Stimulated activated CD4-positive, alpha-beta T cell treated with anti-CD3 and anti-CD28 coated beads, Interleukin-12 subunit alpha, Interleukin-12 subunit beta, amount 100 ng/mL, for 24 hours (primary cell): ENCODE data around the gene MUC5B.
"Not testable (repeated sequence)": the region's sequence is repeated elsewhere in the genome, so short reads cannot be mapped to it uniquely, and the experiment has no call there.

ENCODE experiments used
- DNase-seq, 2 experiments: peaks; one replicate each; pipeline ENCODE4 v3.0.0-alpha.2; 2020; ENCODE audit warnings: low read depth in 2 of 2

The MUC5B gene

GRCh38 chr11:1203505-1204271 is 19.2 kb upstream of the MUC5B start:
- no peak for DNase-seq

GRCh38 chr11:1204381-1205101 is 18.3 kb upstream of the MUC5B start:
- no peak for DNase-seq

GRCh38 chr11:1205121-1205986 is 17.5 kb upstream of the MUC5B start:
- no peak for DNase-seq

GRCh38 chr11:1205987-1206331 is 16.9 kb upstream of the MUC5B start:
- DNase-seq, result no peak

GRCh38 chr11:1206391-1207271 is 16.2 kb upstream of the MUC5B start:
- no peak for DNase-seq

GRCh38 chr11:1207401-1208143 is 15.3 kb upstream of the MUC5B start:
- DNase-seq, result no peak

- no peak for DNase-seq
Observed at GRCh38 chr11:1208144-1208393, 14.8 kb upstream of the MUC5B start.

- DNase-seq, result no peak
Observed at GRCh38 chr11:1208394-1209261, 14.2 kb upstream of the MUC5B start.

- DNase-seq, result no peak
Observed at GRCh38 chr11:1209371-1210057, 13.4 kb upstream of the MUC5B start.

- DNase-seq, result no peak
Observed at GRCh38 chr11:1211838-1212237, 11.0 kb upstream of the MUC5B start.

GRCh38 chr11:1215826-1216225 is 7.0 kb upstream of the MUC5B start:
- not testable (repeated sequence) for DNase-seq

GRCh38 chr11:1217151-1217550 is 5.7 kb upstream of the MUC5B start:
- DNase-seq, result no peak

- no peak for DNase-seq
Observed at GRCh38 chr11:1218256-1218787, 4.5 kb upstream of the MUC5B start.

GRCh38 chr11:1218788-1219445 is 3.9 kb upstream of the MUC5B start:
- DNase-seq, result no peak

GRCh38 chr11:1219446-1219833 is 3.4 kb upstream of the MUC5B start:
- no peak for DNase-seq

GRCh38 chr11:1219834-1220815 is 2.7 kb upstream of the MUC5B start:
- no peak for DNase-seq

- no peak for DNase-seq
Observed at GRCh38 chr11:1220941-1221721, 1.7 kb upstream of the MUC5B start.
